HG02852 (cell line): ENCODE measurements around the gene EXOSC9.
A peak's percentile ranks its signal among the peaks of the same experiment; 100 is the strongest.

Experiments used
- ATAC-seq: cut with Tn5 transposase; IDR thresholded peaks from one replicate; pipeline ENCODE4 v1.9.1; 2021; ENCODE audit warnings: mild to moderate bottlenecking, moderate library complexity; ENCODE audit not compliant: unreplicated experiment

Gene EXOSC9

GRCh38 chr4:121788896-121789295 is 12.2 kb upstream of the EXOSC9 start:
- ATAC-seq = peak; percentile 95

- no peak for ATAC-seq
Measured at GRCh38 chr4:121789455-121789854, 11.7 kb upstream of the EXOSC9 start.

- no peak for ATAC-seq
Measured at GRCh38 chr4:121789960-121790829, 10.9 kb upstream of the EXOSC9 start.

- ATAC-seq = no peak
Measured at GRCh38 chr4:121790976-121791375, 10.1 kb upstream of the EXOSC9 start.

- ATAC-seq = no peak
Measured at GRCh38 chr4:121791481-121791880, 9.6 kb upstream of the EXOSC9 start.

- no peak for ATAC-seq
Measured at GRCh38 chr4:121792966-121793365, 8.2 kb upstream of the EXOSC9 start.

- ATAC-seq = no peak
Measured at GRCh38 chr4:121794505-121795188, 6.5 kb upstream of the EXOSC9 start.

GRCh38 chr4:121796283-121796682 is 4.8 kb upstream of the EXOSC9 start:
- ATAC-seq = no peak

GRCh38 chr4:121799208-121799823 is 1.8 kb upstream of the EXOSC9 start:
- ATAC-seq = no peak

GRCh38 chr4:121799867-121800501 is 1.1 kb upstream of the EXOSC9 start:
- no peak for ATAC-seq

GRCh38 chr4:121800638-121800960 is 524 bp upstream of the EXOSC9 start:
- peak; percentile 33 for ATAC-seq

- no peak for ATAC-seq
Measured at GRCh38 chr4:121801715-121802075, 572 bp downstream of the EXOSC9 start.

- ATAC-seq = no peak
Measured at GRCh38 chr4:121806411-121806810, 5.3 kb downstream of the EXOSC9 start.

- no peak for ATAC-seq
Measured at GRCh38 chr4:121811122-121811521, 10.0 kb downstream of the EXOSC9 start.

GRCh38 chr4:121814756-121815155 is 13.6 kb downstream of the EXOSC9 start:
- ATAC-seq = no peak

GRCh38 chr4:121817006-121817405 is 15.9 kb downstream of the EXOSC9 start:
- no peak for ATAC-seq

- no peak for ATAC-seq
Measured at GRCh38 chr4:121817701-121818100, 16.6 kb downstream of the EXOSC9 start.

- no peak for ATAC-seq
Measured at GRCh38 chr4:121818215-121818614, 17.1 kb downstream of the EXOSC9 start.

- ATAC-seq = no peak
Measured at GRCh38 chr4:121819216-121819965, 18.3 kb downstream of the EXOSC9 start.

- ATAC-seq = no peak
Measured at GRCh38 chr4:121822047-121822446, 20.9 kb downstream of the EXOSC9 start.
